Bronchial epithelial cell (primary cell): ENCODE measurements around the gene EIF3M. TPM values are rescaled to one million over a fixed set of nuclear protein-coding genes. Genes with fewer than 3 reads are reported as not detected.
"Not testable (repeated sequence)": the region's sequence is repeated elsewhere in the genome, so short reads cannot be mapped to it uniquely, and the experiment has no call there.

ENCODE experiments used
- DNase-seq: peaks from one replicate; pipeline ENCODE4 v3.0.0-alpha.2; 2010; ENCODE audit warnings: low read depth
- FAIRE-seq: peaks from 2 replicates; lab custom pipeline; 2011; peaks lifted over from hg19 to GRCh38; lab: Jason Lieb, UNC
- H3K27me3 ChIP-seq: 2 replicates; pipeline ENCODE4 v1.5.1; 2011; ENCODE audit warnings: low read length; ENCODE audit not compliant: control insufficient read depth, insufficient read depth
- H3K36me3 ChIP-seq: 2 replicates; pipeline ENCODE4 v1.5.1; 2011; ENCODE audit warnings: low read length; ENCODE audit not compliant: control insufficient read depth, insufficient read depth
- H3K4me3 ChIP-seq: 2 replicates; pipeline ENCODE4 v1.5.1; 2011; ENCODE audit warnings: mild to moderate bottlenecking, low read depth, low read length, control low read depth
- total RNA-seq: library from RNA; depleted of rRNA; stranded (reverse); fragments of >200 nt; gene quantifications from 2 replicates; pipeline ENCODE4 v1.2.1, GENCODE V29; 2014
- TF ChIP-seq, protein P1 (sequence below): IDR thresholded peaks from 2 replicates; pipeline ENCODE4 v1.5.1; 2011; ENCODE audit warnings: mild to moderate bottlenecking, moderate library complexity, low read length, control low read depth, inconsistent platforms; ENCODE audit not compliant: insufficient read depth, severe bottlenecking

Gene EIF3M
- total RNA-seq, 1 donor from 2014 or later, result 500 TPM

- H3K27me3 ChIP-seq, result no peaks in the 10 kb centered on the region
- DNase-seq (no peak), FAIRE-seq (no peak)
- peaks cover 9% of the 10 kb centered on the region for H3K36me3 ChIP-seq
- TF ChIP-seq, protein P1, sequence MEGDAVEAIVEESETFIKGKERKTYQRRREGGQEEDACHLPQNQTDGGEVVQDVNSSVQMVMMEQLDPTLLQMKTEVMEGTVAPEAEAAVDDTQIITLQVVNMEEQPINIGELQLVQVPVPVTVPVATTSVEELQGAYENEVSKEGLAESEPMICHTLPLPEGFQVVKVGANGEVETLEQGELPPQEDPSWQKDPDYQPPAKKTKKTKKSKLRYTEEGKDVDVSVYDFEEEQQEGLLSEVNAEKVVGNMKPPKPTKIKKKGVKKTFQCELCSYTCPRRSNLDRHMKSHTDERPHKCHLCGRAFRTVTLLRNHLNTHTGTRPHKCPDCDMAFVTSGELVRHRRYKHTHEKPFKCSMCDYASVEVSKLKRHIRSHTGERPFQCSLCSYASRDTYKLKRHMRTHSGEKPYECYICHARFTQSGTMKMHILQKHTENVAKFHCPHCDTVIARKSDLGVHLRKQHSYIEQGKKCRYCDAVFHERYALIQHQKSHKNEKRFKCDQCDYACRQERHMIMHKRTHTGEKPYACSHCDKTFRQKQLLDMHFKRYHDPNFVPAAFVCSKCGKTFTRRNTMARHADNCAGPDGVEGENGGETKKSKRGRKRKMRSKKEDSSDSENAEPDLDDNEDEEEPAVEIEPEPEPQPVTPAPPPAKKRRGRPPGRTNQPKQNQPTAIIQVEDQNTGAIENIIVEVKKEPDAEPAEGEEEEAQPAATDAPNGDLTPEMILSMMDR, result no peak
- H3K4me3 ChIP-seq, result no peak overlapping the region
Observed at GRCh38 chr11:32597921-32598320, 14.3 kb downstream of the EIF3M start.

DNA sequence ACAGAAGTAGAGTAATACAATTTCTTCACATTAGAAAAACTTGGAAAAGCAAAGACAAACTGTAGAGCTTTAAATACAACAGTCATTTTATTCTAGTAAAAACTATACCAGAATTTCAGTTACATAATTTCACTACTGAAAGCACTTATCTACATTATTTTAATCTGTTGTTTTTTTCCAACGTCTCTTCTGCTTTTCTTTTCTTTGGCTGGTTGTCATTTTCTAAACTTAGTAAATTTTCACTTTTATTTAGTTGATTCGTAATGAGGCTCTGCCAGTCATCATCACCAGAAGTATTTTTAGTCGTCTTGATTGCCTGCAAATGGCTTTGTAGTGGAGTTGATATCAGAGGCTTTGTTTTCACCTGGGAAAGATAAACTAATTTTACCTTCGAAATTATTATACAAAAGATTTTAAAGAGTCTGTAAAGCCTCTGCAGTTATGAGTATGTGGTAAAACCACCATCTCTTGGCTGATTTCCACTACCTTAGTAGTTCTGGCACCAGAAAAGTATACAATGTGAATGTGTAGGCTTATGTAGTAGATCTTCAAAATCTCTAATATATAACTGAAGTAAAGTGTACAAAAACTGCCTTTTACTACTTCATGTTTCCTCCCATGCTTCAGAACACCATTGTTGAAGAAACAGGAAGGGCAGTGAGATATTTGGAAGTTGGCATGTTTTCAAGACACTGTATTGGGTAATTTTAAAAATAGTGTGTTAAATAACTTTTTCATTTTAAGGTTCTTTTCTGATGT is 19.2 kb downstream of the EIF3M start:
- TF ChIP-seq, protein P1, result no peak
- FAIRE-seq (no peak), DNase-seq (no peak)
- H3K36me3 ChIP-seq, result peaks cover 9% of the 10 kb centered on the region
- no peaks in the 10 kb centered on the region for H3K27me3 ChIP-seq
- no peak overlapping the region for H3K4me3 ChIP-seq

GRCh38 chr11:32606220-32606619 is 22.6 kb downstream of the EIF3M start:
- no peaks in the 10 kb centered on the region for H3K27me3 ChIP-seq
- no peak overlapping the region for H3K4me3 ChIP-seq
- no peak for FAIRE-seq
- TF ChIP-seq, protein P1, result no peak
- peaks cover 5% of the 10 kb centered on the region for H3K36me3 ChIP-seq
- no peak for DNase-seq

GRCh38 chr11:32608826-32609225 is 25.2 kb downstream of the EIF3M start:
- not testable (repeated sequence) for H3K36me3 ChIP-seq, H3K4me3 ChIP-seq, FAIRE-seq, DNase-seq, H3K27me3 ChIP-seq

DNA sequence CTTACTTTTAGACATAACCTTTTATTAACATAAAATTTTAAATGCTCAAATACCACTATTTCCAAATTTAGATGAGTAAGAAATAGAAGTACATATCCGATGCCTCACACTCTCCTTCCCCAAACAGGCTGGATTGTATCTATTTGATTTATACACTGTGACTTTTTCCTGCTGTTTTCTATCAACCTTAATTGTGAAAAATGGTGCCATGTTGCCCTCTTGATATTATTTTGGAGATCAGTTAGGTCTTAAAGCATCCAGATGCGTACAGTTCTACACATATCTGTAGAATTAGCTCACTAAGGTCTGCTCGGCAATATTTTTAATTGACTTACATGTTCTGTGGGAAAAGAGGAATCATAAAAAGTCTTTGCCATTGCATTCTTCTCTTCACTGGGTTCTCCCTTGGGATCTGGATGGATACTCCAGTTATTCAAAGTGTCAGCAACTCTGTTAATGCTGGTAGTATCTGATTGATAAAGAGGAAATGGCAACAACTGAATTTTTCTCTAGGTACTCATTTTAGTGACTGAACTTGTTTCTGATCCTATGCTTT is 27.2 kb downstream of the EIF3M start:
- DNase-seq (no peak), FAIRE-seq (no peak)
- no peaks in the 10 kb centered on the region for H3K27me3 ChIP-seq
- TF ChIP-seq, protein P1, result no peak
- H3K4me3 ChIP-seq, result no peak overlapping the region
- H3K36me3 ChIP-seq, result no peaks in the 10 kb centered on the region

- TF ChIP-seq, protein P1, result no peak
- Histone ChIP-seq H3K36me3 (no peaks in the 10 kb centered on the region), H3K27me3 (no peaks in the 10 kb centered on the region), H3K4me3 (no peak overlapping the region)
- DNase-seq (no peak), FAIRE-seq (no peak)
Observed at GRCh38 chr11:32613500-32614151, 30.0 kb downstream of the EIF3M start.
